A549 (cell line): ENCODE data around the gene CNTNAP2. TPM values are rescaled to one million over a fixed set of nuclear protein-coding genes. Genes with fewer than 3 reads are reported as not detected.

Source experiments
- ATAC-seq, 2 experiments: fragments of 200-7000 bp in 1 of 2; fragments of >200 bp in 1 of 2; cut with Nextera tagmentation in 1 of 2; cut with Tn5 transposase in 1 of 2; 3 replicates each; pipeline versions ENCODE4 v1.8.0 to v1.9.1; 2018 to 2020; ENCODE audit warnings: mild to moderate bottlenecking in 1 of 2, moderate library complexity in 1 of 2
- CTCF ChIA-PET: fragments of 300-600 bp; sonication (Branson Sonifier 250); formaldehyde crosslinking; extraction: SDS; loops from one replicate; lab custom pipeline; 2021; ENCODE audit warnings: antibody characterized with exemption, inconsistent platforms; lab: Yijun Ruan, JAX
- POLR2A ChIA-PET: fragments of 350-600 bp; formaldehyde crosslinking; extraction: SDS; loops from one replicate; lab custom pipeline; 2021; ENCODE audit warnings: antibody characterized with exemption, inconsistent platforms; lab: Yijun Ruan, JAX
- DNase-seq, 2 experiments: peaks; one replicate each; pipeline versions ENCODE4 v3.0.0 to v3.0.0-alpha.2; 2011 to 2016; ENCODE audit warnings: low read depth in 1 of 2, low spot score in 1 of 2
- FAIRE-seq: peaks from 2 replicates; lab custom pipeline; 2011; peaks lifted over from hg19 to GRCh38; lab: Jason Lieb, UNC
- H3K27ac ChIP-seq, 2 experiments: fragments of >200 bp; sonication (Bioruptor Twin); formaldehyde crosslinking; 3 replicates each; pipeline ENCODE4 v1.5.1; 2016 to 2017
- H3K4me1 ChIP-seq: fragments of >200 bp; sonication (Bioruptor Twin); formaldehyde crosslinking; 3 replicates; pipeline ENCODE4 v1.6.1; 2016
- H3K4me2 ChIP-seq: fragments of >200 bp; sonication (Bioruptor Twin); formaldehyde crosslinking; 3 replicates; pipeline ENCODE4 v1.6.1; 2016
- H3K4me3 ChIP-seq: fragments of >200 bp; sonication (Bioruptor Twin); formaldehyde crosslinking; 3 replicates; pipeline ENCODE4 v1.5.1; 2016
- H3K9me3 ChIP-seq: fragments of >200 bp; sonication (Bioruptor Twin); formaldehyde crosslinking; 3 replicates; pipeline ENCODE4 v1.6.1; 2016
- CBX8 ChIP-seq: fragments of 200-600 bp; sonication (generic); IDR thresholded peaks from 2 replicates; pipeline ENCODE4 v1.6.1; 2016
- CEBPB ChIP-seq, 2 experiments: fragments of >200 bp in 1 of 2; sonication (Bioruptor Twin) in 1 of 2; formaldehyde crosslinking in 1 of 2; IDR thresholded peaks; 2 replicates each; pipeline ENCODE4 v1.6.1; 2012 to 2016
- CHD4 ChIP-seq: fragments of 200-600 bp; sonication (generic); IDR thresholded peaks from 2 replicates; pipeline ENCODE4 v1.6.1; 2016; ENCODE audit warnings: antibody characterized with exemption, mild to moderate bottlenecking, borderline replicate concordance
- EHMT2 ChIP-seq: fragments of 200-600 bp; sonication (generic); IDR thresholded peaks from 2 replicates; pipeline ENCODE4 v1.6.1; 2016; ENCODE audit warnings: antibody characterized with exemption, low read depth, mild to moderate bottlenecking, moderate library complexity
- FOSL2 ChIP-seq, 2 experiments: fragments of 450-650 bp in 1 of 2; fragments of >200 bp in 1 of 2; sonication (Bioruptor Twin) in 1 of 2; formaldehyde crosslinking; IDR thresholded peaks; 2 replicates each; pipeline versions ENCODE4 v1.5.0 to v1.6.1; 2016 to 2020; ENCODE audit warnings: mild to moderate bottlenecking in 1 of 2, moderate library complexity in 1 of 2
- FOXS1 ChIP-seq: fragments of 250-450 bp; sonication (Bioruptor Pico); IDR thresholded peaks from 2 replicates; pipeline ENCODE4 v1.5.0; 2020; ENCODE audit warnings: mild to moderate bottlenecking, moderate library complexity
- HDAC2 ChIP-seq: fragments of 200-600 bp; sonication (generic); IDR thresholded peaks from 2 replicates; pipeline ENCODE4 v1.6.1; 2016
- HEYL ChIP-seq: fragments of 250-450 bp; sonication (Bioruptor Pico); IDR thresholded peaks from 2 replicates; pipeline ENCODE4 v1.8.0; 2021; ENCODE audit warnings: mild to moderate bottlenecking, moderate library complexity
- HOXA7 ChIP-seq: fragments of 250-450 bp; sonication (Bioruptor Pico); IDR thresholded peaks from 2 replicates; pipeline ENCODE4 v1.5.0; 2020; ENCODE audit warnings: mild to moderate bottlenecking, moderate library complexity
- HOXB5 ChIP-seq: fragments of 250-450 bp; sonication (Bioruptor Pico); IDR thresholded peaks from 2 replicates; pipeline ENCODE4 v1.5.0; 2020; ENCODE audit warnings: mild to moderate bottlenecking, moderate library complexity
- KDM1A ChIP-seq: fragments of 200-600 bp; sonication (generic); IDR thresholded peaks from 2 replicates; pipeline ENCODE4 v1.6.1; 2016; ENCODE audit warnings: low read depth, mild to moderate bottlenecking
- MAFK ChIP-seq: fragments of 450-650 bp; IDR thresholded peaks from 2 replicates; pipeline ENCODE4 v1.6.1; 2014; ENCODE audit not compliant: partially characterized antibody
- MYC ChIP-seq: IDR thresholded peaks from 2 replicates; pipeline ENCODE4 v1.6.1; 2012; ENCODE audit warnings: mild to moderate bottlenecking, inconsistent platforms, low read length, improper control_type of control experiment, borderline replicate concordance
- NFE2L2 ChIP-seq: fragments of 150-350 bp; conservative IDR thresholded peaks from 2 replicates; pipeline ENCODE4 v1.6.1; 2014; ENCODE audit warnings: low read length
- PHF8 ChIP-seq: fragments of 200-600 bp; sonication (generic); IDR thresholded peaks from 2 replicates; pipeline ENCODE4 v1.6.1; 2016; ENCODE audit warnings: low read depth, mild to moderate bottlenecking, antibody characterized with exemption, moderate library complexity, borderline replicate concordance
- POLR2A ChIP-seq: IDR thresholded peaks from 2 replicates; pipeline ENCODE4 v1.6.1; 2012; ENCODE audit warnings: mild to moderate bottlenecking, low read length
- RAD21 ChIP-seq, 2 experiments: fragments of >200 bp in 1 of 2; sonication (Bioruptor Twin) in 1 of 2; formaldehyde crosslinking in 1 of 2; IDR thresholded peaks in 1 of 2; conservative IDR thresholded peaks in 1 of 2; 2 replicates in 1 of 2; 3 replicates in 1 of 2; pipeline ENCODE4 v1.6.1; 2012 to 2018; ENCODE audit warnings: inconsistent platforms in 1 of 2
- RARB ChIP-seq: fragments of 250-450 bp; sonication (Bioruptor Pico); IDR thresholded peaks from 2 replicates; pipeline ENCODE4 v1.8.0; 2021; ENCODE audit warnings: mild to moderate bottlenecking, moderate library complexity
- RFX5 ChIP-seq: fragments of 450-650 bp; IDR thresholded peaks from 2 replicates; pipeline ENCODE4 v1.7.1; 2014; ENCODE audit warnings: antibody characterized with exemption, mild to moderate bottlenecking, moderate library complexity
- SMC3 ChIP-seq: fragments of >200 bp; sonication (Bioruptor Twin); formaldehyde crosslinking; IDR thresholded peaks from 3 replicates; pipeline ENCODE4 v1.6.1; 2018; ENCODE audit warnings: inconsistent platforms
- TP53 ChIP-seq: fragments of 250-450 bp; sonication (Bioruptor Pico); IDR thresholded peaks from 2 replicates; pipeline ENCODE4 v1.5.0; 2021; ENCODE audit warnings: mild to moderate bottlenecking, moderate library complexity
- ZNF302 ChIP-seq: fragments of 250-450 bp; sonication (Bioruptor Pico); IDR thresholded peaks from 2 replicates; pipeline ENCODE4 v1.9.0; 2021; ENCODE audit warnings: inconsistent platforms, mild to moderate bottlenecking, moderate library complexity
- ZSCAN20 ChIP-seq: fragments of 250-450 bp; sonication (Bioruptor Pico); IDR thresholded peaks from 2 replicates; pipeline ENCODE4 v1.8.0; 2022; ENCODE audit warnings: mild to moderate bottlenecking, moderate library complexity
- WGBS: methylation state at CpG from one replicate; pipeline ENCODE4 v1.1.6; 2017; ENCODE audit errors: missing lambda C conversion rate; 5-methylcytosine and 5-hydroxymethylcytosine counted together
- polyA plus RNA-seq, 4 experiments: library from polyadenylated mRNA; depleted of rRNA in 3 of 4; stranded (reverse); fragments of >200 nt; fragmentation: RNase III in 1 of 4; extraction: RNeasy Plus Mini Kit Qiagen cat#74134 plus additional on column Dnase treatment in 1 of 4; gene quantifications; 2 replicates in 3 of 4; 3 replicates in 1 of 4; pipeline ENCODE4 v1.2.3, GENCODE V29; 2011 to 2017
- TF ChIP-seq, protein P1 (sequence below): fragments of >200 bp; sonication (Bioruptor Twin); formaldehyde crosslinking; IDR thresholded peaks from 3 replicates; pipeline ENCODE4 v1.5.1; 2016
- TF ChIP-seq, protein P2 (sequence below): fragments of >200 bp; sonication (Bioruptor Twin); formaldehyde crosslinking; IDR thresholded peaks from 3 replicates; pipeline ENCODE4 v1.6.1; 2016

CNTNAP2 gene
- polyA plus RNA-seq, 2 of the 4 experiments (the other 2 are of a cell fraction), result 0.05 to 0.13 TPM

- 24% methylated on average over 3 of the region's 3 CpGs for WGBS
- FAIRE-seq (no peak), DNase-seq (no peak), ATAC-seq (no peak)
- no peak overlapping the region for H3K4me2 ChIP-seq
- ChIA-PET CTCF (no interaction called here), POLR2A (no interaction called here)
- no peaks in the 10 kb centered on the region for H3K9me3 ChIP-seq
- H3K4me1 ChIP-seq, result no peaks in the 10 kb centered on the region
- TF ChIP-seq RARB (CRISPR knock-in tag) (no peak), HOXA7 (CRISPR knock-in tag) (no peak), ZSCAN20 (CRISPR knock-in tag) (no peak), CHD4 (no peak), NFE2L2 (no peak), MAFK (no peak), ZNF302 (CRISPR knock-in tag) (no peak)
- TF ChIP-seq, protein P1, sequence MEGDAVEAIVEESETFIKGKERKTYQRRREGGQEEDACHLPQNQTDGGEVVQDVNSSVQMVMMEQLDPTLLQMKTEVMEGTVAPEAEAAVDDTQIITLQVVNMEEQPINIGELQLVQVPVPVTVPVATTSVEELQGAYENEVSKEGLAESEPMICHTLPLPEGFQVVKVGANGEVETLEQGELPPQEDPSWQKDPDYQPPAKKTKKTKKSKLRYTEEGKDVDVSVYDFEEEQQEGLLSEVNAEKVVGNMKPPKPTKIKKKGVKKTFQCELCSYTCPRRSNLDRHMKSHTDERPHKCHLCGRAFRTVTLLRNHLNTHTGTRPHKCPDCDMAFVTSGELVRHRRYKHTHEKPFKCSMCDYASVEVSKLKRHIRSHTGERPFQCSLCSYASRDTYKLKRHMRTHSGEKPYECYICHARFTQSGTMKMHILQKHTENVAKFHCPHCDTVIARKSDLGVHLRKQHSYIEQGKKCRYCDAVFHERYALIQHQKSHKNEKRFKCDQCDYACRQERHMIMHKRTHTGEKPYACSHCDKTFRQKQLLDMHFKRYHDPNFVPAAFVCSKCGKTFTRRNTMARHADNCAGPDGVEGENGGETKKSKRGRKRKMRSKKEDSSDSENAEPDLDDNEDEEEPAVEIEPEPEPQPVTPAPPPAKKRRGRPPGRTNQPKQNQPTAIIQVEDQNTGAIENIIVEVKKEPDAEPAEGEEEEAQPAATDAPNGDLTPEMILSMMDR, result no peak
- TF ChIP-seq, protein P2, sequence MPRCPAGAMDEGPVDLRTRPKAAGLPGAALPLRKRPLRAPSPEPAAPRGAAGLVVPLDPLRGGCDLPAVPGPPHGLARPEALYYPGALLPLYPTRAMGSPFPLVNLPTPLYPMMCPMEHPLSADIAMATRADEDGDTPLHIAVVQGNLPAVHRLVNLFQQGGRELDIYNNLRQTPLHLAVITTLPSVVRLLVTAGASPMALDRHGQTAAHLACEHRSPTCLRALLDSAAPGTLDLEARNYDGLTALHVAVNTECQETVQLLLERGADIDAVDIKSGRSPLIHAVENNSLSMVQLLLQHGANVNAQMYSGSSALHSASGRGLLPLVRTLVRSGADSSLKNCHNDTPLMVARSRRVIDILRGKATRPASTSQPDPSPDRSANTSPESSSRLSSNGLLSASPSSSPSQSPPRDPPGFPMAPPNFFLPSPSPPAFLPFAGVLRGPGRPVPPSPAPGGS, result no peak
- H3K4me3 ChIP-seq, result no peak overlapping the region
- H3K27ac ChIP-seq, result no peak overlapping the region
Observed at GRCh38 chr7:148201992-148202391, 2085.4 kb downstream of the CNTNAP2 start.

DNA sequence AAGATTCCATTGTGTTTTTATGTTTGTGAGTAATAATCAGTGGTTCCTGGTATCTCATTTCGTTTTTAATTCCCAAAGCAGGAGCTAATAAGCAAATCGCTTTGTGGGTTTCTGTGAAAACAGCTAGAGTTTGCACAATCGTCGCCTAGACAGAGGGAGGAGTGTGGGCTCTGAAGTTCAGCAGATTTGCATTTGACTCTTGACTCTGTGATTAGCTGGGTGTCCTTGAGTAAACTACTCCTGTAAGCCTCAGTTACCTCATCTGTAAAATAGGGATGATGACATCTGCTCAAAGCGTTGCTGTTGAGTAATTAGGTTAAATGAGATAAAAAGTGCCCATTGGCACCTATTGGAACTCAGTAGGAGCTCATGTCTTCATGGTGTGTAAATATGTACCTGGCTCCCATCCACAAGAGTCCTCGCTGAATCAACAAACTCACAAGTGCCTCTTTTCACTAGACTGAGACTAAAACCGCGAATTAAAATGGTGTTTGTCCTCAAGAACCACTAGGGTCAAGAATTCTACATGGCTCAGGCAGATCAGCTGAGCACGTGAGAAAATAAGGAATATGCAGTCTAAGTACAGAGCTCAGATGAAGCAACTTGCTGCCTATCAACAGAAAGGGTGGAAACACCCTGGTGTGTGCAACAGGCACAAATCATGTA lies 2088.2 kb downstream of the CNTNAP2 start:
- FAIRE-seq, result no peak
- DNase-seq, result no peak
- TF ChIP-seq RAD21 (conservative IDR thresholded peaks at IDR 0.05 in 1 of 2, IDR thresholded peaks at IDR 0.05 in 1 of 2) (no peak), EHMT2 (no peak), PHF8 (no peak), CEBPB (IDR thresholded peaks at IDR 0.05) (no peak), SMC3 (no peak), HEYL (CRISPR knock-in tag) (no peak), POLR2A (no peak), KDM1A (no peak), MYC (no peak), MAFK (no peak)
- Histone ChIP-seq H3K4me2 (no peak overlapping the region), H3K4me1 (no peaks in the 10 kb centered on the region), H3K9me3 (no peaks in the 10 kb centered on the region), H3K27ac (no peak overlapping the region), H3K4me3 (no peak overlapping the region)
- ATAC-seq, result no peak
- POLR2A ChIA-PET, result no interaction called here
- 17% methylated on average over 9 of the region's 9 CpGs for WGBS
- CTCF ChIA-PET, result interaction anchor here (1.1 kb wide), 1 partner anchor 38 kb away, joined by 4 read pairs; no protein-coding TSS in a partner anchor

DNA sequence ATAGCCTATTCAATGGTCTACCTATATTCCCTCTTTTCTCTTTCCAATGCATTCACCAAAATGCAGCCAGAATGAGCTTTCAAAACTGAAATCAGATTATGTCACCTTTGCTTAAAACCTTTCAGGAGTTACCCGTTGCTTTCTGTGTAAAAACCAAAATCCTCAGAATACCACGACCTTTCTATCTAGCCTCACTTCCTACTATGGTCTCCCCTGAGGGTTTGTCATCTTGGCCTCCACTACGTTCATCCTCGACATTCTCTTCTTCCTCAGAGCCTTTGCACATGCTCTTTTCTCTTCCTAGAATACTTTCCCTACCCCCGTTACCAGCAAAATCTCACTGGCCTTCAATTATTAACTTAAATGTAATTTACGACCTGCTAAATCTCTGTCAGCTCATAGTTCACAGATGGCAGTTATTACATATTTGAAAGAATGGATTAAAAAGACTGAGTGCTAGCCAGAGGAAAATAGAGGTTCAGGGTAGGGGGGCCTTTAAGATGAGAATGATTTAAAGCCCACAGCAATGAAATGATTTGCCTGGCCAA lies 2093.1 kb downstream of the CNTNAP2 start:
- ATAC-seq (no peak), DNase-seq (no peak), FAIRE-seq (no peak)
- H3K4me1 ChIP-seq, result no peaks in the 10 kb centered on the region
- 4% methylated on average over 6 of the region's 6 CpGs for WGBS
- H3K9me3 ChIP-seq, result no peaks in the 10 kb centered on the region
- no peak overlapping the region for H3K4me2 ChIP-seq
- ChIA-PET CTCF (interaction anchor here (1.1 kb wide), 1 partner anchor 33 kb away, joined by 3 read pairs; no protein-coding TSS in a partner anchor), POLR2A (no interaction called here)
- no peak overlapping the region for H3K27ac ChIP-seq
- no peak for TF ChIP-seq TP53 (CRISPR knock-in tag)
- no peak for TF ChIP-seq HOXB5 (CRISPR knock-in tag)
- no peak for TF ChIP-seq FOSL2 (IDR thresholded peaks at IDR 0.05)
- TF ChIP-seq FOSL2 (CRISPR knock-in tag; IDR thresholded peaks at IDR 0.05), result no peak
- TF ChIP-seq HDAC2, result no peak
- no peak for TF ChIP-seq FOXS1 (CRISPR knock-in tag)
- no peak for TF ChIP-seq ZNF302 (CRISPR knock-in tag)
- no peak for TF ChIP-seq EHMT2
- TF ChIP-seq RFX5, result no peak
- no peak for TF ChIP-seq CBX8
- TF ChIP-seq, all 56 proteins: peak for 0
- H3K4me3 ChIP-seq, result no peak overlapping the region
